Measurements from ENCODE around the gene BCLAF3. TPM values are rescaled to one million over a fixed set of nuclear protein-coding genes. Genes with fewer than 3 reads are reported as not detected.

BCLAF3 gene
- total and polyA plus RNA-seq, 4 donors = 0.76 to 3.2 (median 1.4) TPM

DNA sequence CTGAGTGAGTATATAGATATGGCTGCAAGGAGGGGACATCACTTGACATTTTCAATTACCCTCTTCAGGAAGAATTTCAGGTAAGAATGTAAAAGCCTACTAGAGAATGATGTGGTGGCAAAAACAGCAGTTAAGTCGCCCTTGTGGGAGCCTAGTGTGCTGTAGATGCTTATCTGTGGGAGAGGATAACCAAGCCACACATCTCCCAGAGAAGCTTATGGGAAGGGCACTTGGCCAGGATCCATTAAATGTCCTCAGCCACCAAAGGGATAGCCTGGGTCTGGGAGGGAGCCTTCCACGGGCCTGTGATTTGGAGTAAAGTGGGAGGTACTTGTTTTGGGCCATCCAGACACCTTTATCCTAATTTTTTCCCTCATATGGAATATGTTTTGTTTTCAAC, 41.3 kb upstream of the BCLAF3 start:
- TF ChIP-seq, protein P1, sequence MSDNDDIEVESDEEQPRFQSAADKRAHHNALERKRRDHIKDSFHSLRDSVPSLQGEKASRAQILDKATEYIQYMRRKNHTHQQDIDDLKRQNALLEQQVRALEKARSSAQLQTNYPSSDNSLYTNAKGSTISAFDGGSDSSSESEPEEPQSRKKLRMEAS (IDR thresholded peaks at IDR 0.05) = no peak
- TF ChIP-seq FOXA1 (IDR thresholded peaks at IDR 0.05) (no peak), RXRA (IDR thresholded peaks at IDR 0.05) (no peak), YY1 (IDR thresholded peaks at IDR 0.05) (no peak), HNF4A (conservative IDR thresholded peaks at IDR 0.05) (no peak), SP1 (IDR thresholded peaks at IDR 0.05) (no peak), TAF1 (conservative IDR thresholded peaks at IDR 0.05) (no peak), NR2F2 (IDR thresholded peaks at IDR 0.05) (no peak)
- TF ChIP-seq, protein P2, sequence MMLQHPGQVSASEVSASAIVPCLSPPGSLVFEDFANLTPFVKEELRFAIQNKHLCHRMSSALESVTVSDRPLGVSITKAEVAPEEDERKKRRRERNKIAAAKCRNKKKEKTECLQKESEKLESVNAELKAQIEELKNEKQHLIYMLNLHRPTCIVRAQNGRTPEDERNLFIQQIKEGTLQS (IDR thresholded peaks at IDR 0.05) = no peak
- TF ChIP-seq, protein P3, sequence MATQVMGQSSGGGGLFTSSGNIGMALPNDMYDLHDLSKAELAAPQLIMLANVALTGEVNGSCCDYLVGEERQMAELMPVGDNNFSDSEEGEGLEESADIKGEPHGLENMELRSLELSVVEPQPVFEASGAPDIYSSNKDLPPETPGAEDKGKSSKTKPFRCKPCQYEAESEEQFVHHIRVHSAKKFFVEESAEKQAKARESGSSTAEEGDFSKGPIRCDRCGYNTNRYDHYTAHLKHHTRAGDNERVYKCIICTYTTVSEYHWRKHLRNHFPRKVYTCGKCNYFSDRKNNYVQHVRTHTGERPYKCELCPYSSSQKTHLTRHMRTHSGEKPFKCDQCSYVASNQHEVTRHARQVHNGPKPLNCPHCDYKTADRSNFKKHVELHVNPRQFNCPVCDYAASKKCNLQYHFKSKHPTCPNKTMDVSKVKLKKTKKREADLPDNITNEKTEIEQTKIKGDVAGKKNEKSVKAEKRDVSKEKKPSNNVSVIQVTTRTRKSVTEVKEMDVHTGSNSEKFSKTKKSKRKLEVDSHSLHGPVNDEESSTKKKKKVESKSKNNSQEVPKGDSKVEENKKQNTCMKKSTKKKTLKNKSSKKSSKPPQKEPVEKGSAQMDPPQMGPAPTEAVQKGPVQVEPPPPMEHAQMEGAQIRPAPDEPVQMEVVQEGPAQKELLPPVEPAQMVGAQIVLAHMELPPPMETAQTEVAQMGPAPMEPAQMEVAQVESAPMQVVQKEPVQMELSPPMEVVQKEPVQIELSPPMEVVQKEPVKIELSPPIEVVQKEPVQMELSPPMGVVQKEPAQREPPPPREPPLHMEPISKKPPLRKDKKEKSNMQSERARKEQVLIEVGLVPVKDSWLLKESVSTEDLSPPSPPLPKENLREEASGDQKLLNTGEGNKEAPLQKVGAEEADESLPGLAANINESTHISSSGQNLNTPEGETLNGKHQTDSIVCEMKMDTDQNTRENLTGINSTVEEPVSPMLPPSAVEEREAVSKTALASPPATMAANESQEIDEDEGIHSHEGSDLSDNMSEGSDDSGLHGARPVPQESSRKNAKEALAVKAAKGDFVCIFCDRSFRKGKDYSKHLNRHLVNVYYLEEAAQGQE (IDR thresholded peaks at IDR 0.05) = no peak
- TF ChIP-seq, protein P4, sequence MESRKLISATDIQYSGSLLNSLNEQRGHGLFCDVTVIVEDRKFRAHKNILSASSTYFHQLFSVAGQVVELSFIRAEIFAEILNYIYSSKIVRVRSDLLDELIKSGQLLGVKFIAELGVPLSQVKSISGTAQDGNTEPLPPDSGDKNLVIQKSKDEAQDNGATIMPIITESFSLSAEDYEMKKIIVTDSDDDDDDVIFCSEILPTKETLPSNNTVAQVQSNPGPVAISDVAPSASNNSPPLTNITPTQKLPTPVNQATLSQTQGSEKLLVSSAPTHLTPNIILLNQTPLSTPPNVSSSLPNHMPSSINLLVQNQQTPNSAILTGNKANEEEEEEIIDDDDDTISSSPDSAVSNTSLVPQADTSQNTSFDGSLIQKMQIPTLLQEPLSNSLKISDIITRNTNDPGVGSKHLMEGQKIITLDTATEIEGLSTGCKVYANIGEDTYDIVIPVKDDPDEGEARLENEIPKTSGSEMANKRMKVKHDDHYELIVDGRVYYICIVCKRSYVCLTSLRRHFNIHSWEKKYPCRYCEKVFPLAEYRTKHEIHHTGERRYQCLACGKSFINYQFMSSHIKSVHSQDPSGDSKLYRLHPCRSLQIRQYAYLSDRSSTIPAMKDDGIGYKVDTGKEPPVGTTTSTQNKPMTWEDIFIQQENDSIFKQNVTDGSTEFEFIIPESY (IDR thresholded peaks at IDR 0.05) = no peak

DNA sequence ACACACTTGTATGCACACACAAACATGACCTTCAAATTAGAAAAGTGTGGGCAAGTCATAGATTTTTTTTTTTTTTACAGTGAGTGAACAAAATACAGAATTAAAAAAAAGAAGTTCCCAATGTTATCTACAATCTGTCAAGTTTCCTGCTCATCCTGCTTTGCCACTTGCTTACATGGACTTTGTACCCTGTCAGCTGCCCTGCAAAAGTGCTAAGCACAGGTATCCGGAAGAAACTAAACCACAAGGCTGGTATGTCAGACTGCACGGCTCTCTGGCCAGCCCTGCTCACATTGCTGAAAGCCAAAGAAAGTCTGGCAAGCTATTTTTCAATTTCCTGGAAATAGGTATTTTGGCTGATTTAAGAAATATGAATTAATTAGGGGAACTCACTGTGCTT, 38.9 kb upstream of the BCLAF3 start:
- 7% methylated on average over 2 of the region's 2 CpGs for WGBS
- H3K9ac ChIP-seq (ENCODE audit: low read depth in 1 of 2, low read length in 2 of 2) = no peak overlapping the region
- H3K27me3 ChIP-seq (ENCODE audit: control insufficient read depth in 4 of 4, insufficient read depth in 4 of 4, low read length in 3 of 4) = no peaks in the 10 kb centered on the region
- peaks cover 0 to 3% (median 0%) of the 10 kb centered on the region in 4 donors for H3K4me1 ChIP-seq (ENCODE audit: control insufficient read depth in 4 of 4, insufficient read depth in 4 of 4, low read length in 3 of 4)
- no peak overlapping the region for H3K27ac ChIP-seq (ENCODE audit: low read depth in 1 of 2, low read length in 2 of 2)
- no peak for DNase-seq (ENCODE audit: low spot score)
- no peak overlapping the region for H3K4me3 ChIP-seq (ENCODE audit: low read depth in 1 of 3, low read length in 3 of 3)
- no peaks in the 10 kb centered on the region for H3K36me3 ChIP-seq (ENCODE audit: control insufficient read depth in 4 of 4, insufficient read depth in 3 of 4, low read depth in 1 of 4, low read length in 3 of 4)
- H3K9me3 ChIP-seq (ENCODE audit: control insufficient read depth in 4 of 4, low read length in 3 of 4) = no peaks in the 10 kb centered on the region
- TF ChIP-seq FOXA2 (IDR thresholded peaks at IDR 0.05) (no peak), TAF1 (conservative IDR thresholded peaks at IDR 0.05) (no peak), SP1 (IDR thresholded peaks at IDR 0.05) (peak; percentile 71), JUND (IDR thresholded peaks at IDR 0.05) (peak in 1 of 2 donors; percentile 24), NR2F2 (IDR thresholded peaks at IDR 0.05) (no peak), RAD21 (IDR thresholded peaks at IDR 0.05) (no peak), EGR1 (IDR thresholded peaks at IDR 0.05; ENCODE audit: low read depth in 2 of 2) (no peak), FOXA1 (IDR thresholded peaks at IDR 0.05) (no peak), GABPA (IDR thresholded peaks at IDR 0.05 in 1 of 2, conservative IDR thresholded peaks at IDR 0.05 in 1 of 2) (no peak), RXRA (IDR thresholded peaks at IDR 0.05) (peak in 1 of 2 donors; percentile 9), HNF4G (IDR thresholded peaks at IDR 0.05) (peak; percentile 77), HNF4A (conservative IDR thresholded peaks at IDR 0.05) (peak; percentile 88), YY1 (IDR thresholded peaks at IDR 0.05) (no peak)
- TF ChIP-seq, protein P3 (IDR thresholded peaks at IDR 0.05) = peak; percentile 12
- TF ChIP-seq, protein P1 (IDR thresholded peaks at IDR 0.05) = peak; percentile 26
- TF ChIP-seq, protein P4 (IDR thresholded peaks at IDR 0.05) = no peak
- TF ChIP-seq, protein P2 (IDR thresholded peaks at IDR 0.05) = no peak

More for the DNA sequence above, 41.3 kb upstream of the BCLAF3 start:
- WGBS = 82% methylated on average over 2 of the region's 2 CpGs
- no peak for DNase-seq (ENCODE audit: low spot score)
- no peak overlapping the region for H3K27ac ChIP-seq (ENCODE audit: low read depth in 1 of 2, low read length in 2 of 2)
- H3K27me3 ChIP-seq (ENCODE audit: control insufficient read depth in 4 of 4, insufficient read depth in 4 of 4, low read length in 3 of 4) = no peaks in the 10 kb centered on the region
- no peaks in the 10 kb centered on the region for H3K36me3 ChIP-seq (ENCODE audit: control insufficient read depth in 4 of 4, insufficient read depth in 3 of 4, low read depth in 1 of 4, low read length in 3 of 4)
- no peaks in the 10 kb centered on the region for H3K9me3 ChIP-seq (ENCODE audit: control insufficient read depth in 4 of 4, low read length in 3 of 4)
- no peak overlapping the region for H3K4me3 ChIP-seq (ENCODE audit: low read depth in 1 of 3, low read length in 3 of 3)
- peaks cover 0 to 3% (median 0%) of the 10 kb centered on the region in 4 donors for H3K4me1 ChIP-seq (ENCODE audit: control insufficient read depth in 4 of 4, insufficient read depth in 4 of 4, low read length in 3 of 4)
- no peak overlapping the region for H3K9ac ChIP-seq (ENCODE audit: low read depth in 1 of 2, low read length in 2 of 2)

Data from liver (tissue), 9 donors.